ENCODE results near the gene COA8. TPM values are rescaled to one million over a fixed set of nuclear protein-coding genes. Genes with fewer than 3 reads are reported as not detected.

Gene COA8
- total and polyA plus RNA-seq, 2 of the 13 experiments (the other 11 are each of a cell fraction or from before 2014, with no cell fraction given) = 10.9 to 25.1 TPM

DNA sequence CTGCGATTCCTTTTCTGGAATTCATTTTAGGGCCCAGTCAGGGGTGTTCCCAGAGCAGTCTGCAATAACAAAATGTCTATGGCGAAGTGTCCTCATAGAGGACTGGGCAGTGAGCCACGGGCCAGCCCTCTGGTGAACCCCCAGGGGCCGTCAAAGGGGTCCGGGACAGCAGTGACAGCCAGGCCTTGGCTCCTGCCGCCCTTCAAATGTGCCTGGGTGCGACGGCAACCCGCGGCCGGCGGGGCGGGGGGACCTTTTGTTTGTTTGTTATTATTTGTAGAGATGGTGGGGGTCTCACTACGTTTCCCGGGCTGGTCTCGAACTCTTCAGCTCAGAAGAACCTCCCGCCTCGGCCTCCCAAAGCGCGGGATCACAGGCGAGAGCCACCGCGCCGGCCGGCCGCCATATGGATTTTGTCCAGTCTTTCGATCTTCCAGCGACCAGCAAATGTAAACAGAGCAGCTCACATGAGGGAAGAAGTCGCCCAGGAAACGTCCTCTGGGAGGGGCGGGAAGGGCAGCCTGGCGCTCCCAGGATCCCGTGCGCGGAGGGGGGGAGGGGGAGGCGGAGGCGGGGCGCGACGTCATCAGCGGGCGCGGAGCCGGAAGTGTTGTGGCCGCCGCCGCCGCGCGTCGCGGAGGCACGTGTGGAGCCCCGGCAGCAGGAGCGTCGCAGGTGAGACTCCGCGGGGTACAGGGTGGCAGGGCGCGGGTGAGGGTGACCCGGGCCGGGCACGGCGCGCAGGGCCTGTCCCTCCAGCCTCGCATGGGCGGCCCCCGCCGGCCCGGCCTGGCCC lies 34.0 kb upstream of the COA8 start, which contains the start of gene TRMT61A (continued):
- TF ChIP-seq NFE2L1 (CRISPR knock-in tag; IDR thresholded peaks at IDR 0.05; ENCODE audit: borderline replicate concordance) (no peak), JUN (CRISPR knock-in tag; IDR thresholded peaks at IDR 0.05) (no peak), ZNF20 (CRISPR knock-in tag; IDR thresholded peaks at IDR 0.05) (no peak), ZFP62 (CRISPR knock-in tag; IDR thresholded peaks at IDR 0.05) (no peak), ZNF841 (CRISPR knock-in tag; IDR thresholded peaks at IDR 0.05; ENCODE audit: borderline replicate concordance) (no peak), ZFP36 (IDR thresholded peaks at IDR 0.05; ENCODE audit: borderline replicate concordance, low read depth, low read length, partially characterized antibody) (no peak), ZNF530 (CRISPR knock-in tag; IDR thresholded peaks at IDR 0.05; ENCODE audit: low read depth) (no peak), ZNF589 (CRISPR knock-in tag; conservative IDR thresholded peaks at IDR 0.05) (no peak)
- TF ChIP-seq, protein P1, sequence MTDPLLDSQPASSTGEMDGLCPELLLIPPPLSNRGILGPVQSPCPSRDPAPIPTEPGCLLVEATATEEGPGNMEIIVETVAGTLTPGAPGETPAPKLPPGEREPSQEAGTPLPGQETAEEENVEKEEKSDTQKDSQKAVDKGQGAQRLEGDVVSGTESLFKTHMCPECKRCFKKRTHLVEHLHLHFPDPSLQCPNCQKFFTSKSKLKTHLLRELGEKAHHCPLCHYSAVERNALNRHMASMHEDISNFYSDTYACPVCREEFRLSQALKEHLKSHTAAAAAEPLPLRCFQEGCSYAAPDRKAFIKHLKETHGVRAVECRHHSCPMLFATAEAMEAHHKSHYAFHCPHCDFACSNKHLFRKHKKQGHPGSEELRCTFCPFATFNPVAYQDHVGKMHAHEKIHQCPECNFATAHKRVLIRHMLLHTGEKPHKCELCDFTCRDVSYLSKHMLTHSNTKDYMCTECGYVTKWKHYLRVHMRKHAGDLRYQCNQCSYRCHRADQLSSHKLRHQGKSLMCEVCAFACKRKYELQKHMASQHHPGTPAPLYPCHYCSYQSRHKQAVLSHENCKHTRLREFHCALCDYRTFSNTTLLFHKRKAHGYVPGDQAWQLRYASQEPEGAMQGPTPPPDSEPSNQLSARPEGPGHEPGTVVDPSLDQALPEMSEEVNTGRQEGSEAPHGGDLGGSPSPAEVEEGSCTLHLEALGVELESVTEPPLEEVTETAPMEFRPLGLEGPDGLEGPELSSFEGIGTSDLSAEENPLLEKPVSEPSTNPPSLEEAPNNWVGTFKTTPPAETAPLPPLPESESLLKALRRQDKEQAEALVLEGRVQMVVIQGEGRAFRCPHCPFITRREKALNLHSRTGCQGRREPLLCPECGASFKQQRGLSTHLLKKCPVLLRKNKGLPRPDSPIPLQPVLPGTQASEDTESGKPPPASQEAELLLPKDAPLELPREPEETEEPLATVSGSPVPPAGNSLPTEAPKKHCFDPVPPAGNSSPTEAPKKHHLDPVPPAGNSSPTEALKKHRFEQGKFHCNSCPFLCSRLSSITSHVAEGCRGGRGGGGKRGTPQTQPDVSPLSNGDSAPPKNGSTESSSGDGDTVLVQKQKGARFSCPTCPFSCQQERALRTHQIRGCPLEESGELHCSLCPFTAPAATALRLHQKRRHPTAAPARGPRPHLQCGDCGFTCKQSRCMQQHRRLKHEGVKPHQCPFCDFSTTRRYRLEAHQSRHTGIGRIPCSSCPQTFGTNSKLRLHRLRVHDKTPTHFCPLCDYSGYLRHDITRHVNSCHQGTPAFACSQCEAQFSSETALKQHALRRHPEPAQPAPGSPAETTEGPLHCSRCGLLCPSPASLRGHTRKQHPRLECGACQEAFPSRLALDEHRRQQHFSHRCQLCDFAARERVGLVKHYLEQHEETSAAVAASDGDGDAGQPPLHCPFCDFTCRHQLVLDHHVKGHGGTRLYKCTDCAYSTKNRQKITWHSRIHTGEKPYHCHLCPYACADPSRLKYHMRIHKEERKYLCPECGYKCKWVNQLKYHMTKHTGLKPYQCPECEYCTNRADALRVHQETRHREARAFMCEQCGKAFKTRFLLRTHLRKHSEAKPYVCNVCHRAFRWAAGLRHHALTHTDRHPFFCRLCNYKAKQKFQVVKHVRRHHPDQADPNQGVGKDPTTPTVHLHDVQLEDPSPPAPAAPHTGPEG (CRISPR knock-in tag; IDR thresholded peaks at IDR 0.05) = 0 out of 2 replicates have a peak, but pooled peaks have one; percentile 27
- TF ChIP-seq, protein P2, sequence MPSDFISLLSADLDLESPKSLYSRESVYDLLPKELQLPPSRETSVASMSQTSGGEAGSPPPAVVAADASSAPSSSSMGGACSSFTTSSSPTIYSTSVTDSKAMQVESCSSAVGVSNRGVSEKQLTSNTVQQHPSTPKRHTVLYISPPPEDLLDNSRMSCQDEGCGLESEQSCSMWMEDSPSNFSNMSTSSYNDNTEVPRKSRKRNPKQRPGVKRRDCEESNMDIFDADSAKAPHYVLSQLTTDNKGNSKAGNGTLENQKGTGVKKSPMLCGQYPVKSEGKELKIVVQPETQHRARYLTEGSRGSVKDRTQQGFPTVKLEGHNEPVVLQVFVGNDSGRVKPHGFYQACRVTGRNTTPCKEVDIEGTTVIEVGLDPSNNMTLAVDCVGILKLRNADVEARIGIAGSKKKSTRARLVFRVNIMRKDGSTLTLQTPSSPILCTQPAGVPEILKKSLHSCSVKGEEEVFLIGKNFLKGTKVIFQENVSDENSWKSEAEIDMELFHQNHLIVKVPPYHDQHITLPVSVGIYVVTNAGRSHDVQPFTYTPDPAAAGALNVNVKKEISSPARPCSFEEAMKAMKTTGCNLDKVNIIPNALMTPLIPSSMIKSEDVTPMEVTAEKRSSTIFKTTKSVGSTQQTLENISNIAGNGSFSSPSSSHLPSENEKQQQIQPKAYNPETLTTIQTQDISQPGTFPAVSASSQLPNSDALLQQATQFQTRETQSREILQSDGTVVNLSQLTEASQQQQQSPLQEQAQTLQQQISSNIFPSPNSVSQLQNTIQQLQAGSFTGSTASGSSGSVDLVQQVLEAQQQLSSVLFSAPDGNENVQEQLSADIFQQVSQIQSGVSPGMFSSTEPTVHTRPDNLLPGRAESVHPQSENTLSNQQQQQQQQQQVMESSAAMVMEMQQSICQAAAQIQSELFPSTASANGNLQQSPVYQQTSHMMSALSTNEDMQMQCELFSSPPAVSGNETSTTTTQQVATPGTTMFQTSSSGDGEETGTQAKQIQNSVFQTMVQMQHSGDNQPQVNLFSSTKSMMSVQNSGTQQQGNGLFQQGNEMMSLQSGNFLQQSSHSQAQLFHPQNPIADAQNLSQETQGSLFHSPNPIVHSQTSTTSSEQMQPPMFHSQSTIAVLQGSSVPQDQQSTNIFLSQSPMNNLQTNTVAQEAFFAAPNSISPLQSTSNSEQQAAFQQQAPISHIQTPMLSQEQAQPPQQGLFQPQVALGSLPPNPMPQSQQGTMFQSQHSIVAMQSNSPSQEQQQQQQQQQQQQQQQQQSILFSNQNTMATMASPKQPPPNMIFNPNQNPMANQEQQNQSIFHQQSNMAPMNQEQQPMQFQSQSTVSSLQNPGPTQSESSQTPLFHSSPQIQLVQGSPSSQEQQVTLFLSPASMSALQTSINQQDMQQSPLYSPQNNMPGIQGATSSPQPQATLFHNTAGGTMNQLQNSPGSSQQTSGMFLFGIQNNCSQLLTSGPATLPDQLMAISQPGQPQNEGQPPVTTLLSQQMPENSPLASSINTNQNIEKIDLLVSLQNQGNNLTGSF (CRISPR knock-in tag; IDR thresholded peaks at IDR 0.05) = no peak
- TF ChIP-seq, protein P3, sequence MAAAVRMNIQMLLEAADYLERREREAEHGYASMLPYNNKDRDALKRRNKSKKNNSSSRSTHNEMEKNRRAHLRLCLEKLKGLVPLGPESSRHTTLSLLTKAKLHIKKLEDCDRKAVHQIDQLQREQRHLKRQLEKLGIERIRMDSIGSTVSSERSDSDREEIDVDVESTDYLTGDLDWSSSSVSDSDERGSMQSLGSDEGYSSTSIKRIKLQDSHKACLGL (CRISPR knock-in tag; IDR thresholded peaks at IDR 0.05) = peak; percentile 52; the same call in 1 of the 2 replicates
- TF ChIP-seq, protein P4, sequence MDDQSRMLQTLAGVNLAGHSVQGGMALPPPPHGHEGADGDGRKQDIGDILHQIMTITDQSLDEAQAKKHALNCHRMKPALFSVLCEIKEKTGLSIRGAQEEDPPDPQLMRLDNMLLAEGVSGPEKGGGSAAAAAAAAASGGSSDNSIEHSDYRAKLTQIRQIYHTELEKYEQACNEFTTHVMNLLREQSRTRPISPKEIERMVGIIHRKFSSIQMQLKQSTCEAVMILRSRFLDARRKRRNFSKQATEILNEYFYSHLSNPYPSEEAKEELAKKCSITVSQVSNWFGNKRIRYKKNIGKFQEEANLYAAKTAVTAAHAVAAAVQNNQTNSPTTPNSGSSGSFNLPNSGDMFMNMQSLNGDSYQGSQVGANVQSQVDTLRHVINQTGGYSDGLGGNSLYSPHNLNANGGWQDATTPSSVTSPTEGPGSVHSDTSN (CRISPR knock-in tag; IDR thresholded peaks at IDR 0.05; ENCODE audit: borderline replicate concordance) = no peak
- TF ChIP-seq, protein P5, sequence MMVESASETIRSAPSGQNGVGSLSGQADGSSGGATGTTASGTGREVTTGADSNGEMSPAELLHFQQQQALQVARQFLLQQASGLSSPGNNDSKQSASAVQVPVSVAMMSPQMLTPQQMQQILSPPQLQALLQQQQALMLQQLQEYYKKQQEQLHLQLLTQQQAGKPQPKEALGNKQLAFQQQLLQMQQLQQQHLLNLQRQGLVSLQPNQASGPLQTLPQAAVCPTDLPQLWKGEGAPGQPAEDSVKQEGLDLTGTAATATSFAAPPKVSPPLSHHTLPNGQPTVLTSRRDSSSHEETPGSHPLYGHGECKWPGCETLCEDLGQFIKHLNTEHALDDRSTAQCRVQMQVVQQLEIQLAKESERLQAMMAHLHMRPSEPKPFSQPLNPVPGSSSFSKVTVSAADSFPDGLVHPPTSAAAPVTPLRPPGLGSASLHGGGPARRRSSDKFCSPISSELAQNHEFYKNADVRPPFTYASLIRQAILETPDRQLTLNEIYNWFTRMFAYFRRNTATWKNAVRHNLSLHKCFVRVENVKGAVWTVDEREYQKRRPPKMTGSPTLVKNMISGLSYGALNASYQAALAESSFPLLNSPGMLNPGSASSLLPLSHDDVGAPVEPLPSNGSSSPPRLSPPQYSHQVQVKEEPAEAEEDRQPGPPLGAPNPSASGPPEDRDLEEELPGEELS (CRISPR knock-in tag; IDR thresholded peaks at IDR 0.05) = no peak; the same call in none of the 2 replicates

Measured in HepG2 (cell line).